ENCODE measurements around the gene TEKT2. TPM values are rescaled to one million over a fixed set of nuclear protein-coding genes. Genes with fewer than 3 reads are reported as not detected.

TEKT2 gene
- total and polyA plus RNA-seq, 2 of the 4 experiments (the other 2 are of a cell fraction), result 0.18 TPM; not detected in 1

DNA sequence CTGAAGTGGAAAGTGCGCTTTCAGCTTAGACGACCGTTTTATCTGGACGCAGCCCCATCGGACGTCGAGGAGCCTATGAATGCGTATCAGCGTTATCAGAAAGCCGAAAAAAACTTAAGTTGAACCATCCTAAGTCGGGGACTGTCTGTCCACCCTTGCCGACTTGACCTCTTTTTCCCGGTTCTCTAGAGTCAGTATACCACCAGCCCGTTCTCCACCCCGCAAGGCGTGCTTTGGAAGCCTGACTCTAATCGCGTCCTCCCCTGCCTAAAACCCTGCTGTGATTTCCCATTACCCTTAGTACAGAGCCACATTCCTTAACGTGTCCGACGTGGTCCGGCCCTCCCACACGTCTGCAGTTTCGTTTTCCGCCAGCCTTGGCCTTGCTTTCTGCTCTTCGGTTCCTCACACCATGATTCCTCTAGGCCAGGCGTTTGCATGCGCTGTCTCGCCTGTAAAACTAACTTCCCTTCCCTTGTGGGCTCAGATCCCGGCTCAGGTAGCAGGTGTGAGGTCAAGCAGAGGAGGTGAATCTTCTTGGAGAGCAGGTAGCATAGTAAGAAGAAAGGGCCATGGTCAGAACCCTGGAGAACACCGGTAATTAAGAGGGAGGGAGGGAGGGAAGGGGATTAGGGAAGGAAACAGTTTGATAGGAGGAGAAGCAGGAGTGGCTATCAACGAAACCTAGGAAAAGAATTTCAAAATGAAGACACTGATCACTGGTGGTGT, 5.7 kb downstream of the TEKT2 start (continued):
- no peak for TF ChIP-seq RFX5 (IDR thresholded peaks at IDR 0.05; ENCODE audit: low read depth, low read length)
- TF ChIP-seq NFE2L2 (IDR thresholded peaks at IDR 0.05; ENCODE audit: low read depth, low read length), result no peak
- TF ChIP-seq BHLHE40 (IDR thresholded peaks at IDR 0.05; ENCODE audit: low read depth, low read length), result no peak
- no peak for TF ChIP-seq MAFK (IDR thresholded peaks at IDR 0.05; ENCODE audit: low read depth, low read length)
- TF ChIP-seq, protein P1, sequence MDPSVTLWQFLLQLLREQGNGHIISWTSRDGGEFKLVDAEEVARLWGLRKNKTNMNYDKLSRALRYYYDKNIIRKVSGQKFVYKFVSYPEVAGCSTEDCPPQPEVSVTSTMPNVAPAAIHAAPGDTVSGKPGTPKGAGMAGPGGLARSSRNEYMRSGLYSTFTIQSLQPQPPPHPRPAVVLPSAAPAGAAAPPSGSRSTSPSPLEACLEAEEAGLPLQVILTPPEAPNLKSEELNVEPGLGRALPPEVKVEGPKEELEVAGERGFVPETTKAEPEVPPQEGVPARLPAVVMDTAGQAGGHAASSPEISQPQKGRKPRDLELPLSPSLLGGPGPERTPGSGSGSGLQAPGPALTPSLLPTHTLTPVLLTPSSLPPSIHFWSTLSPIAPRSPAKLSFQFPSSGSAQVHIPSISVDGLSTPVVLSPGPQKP (IDR thresholded peaks at IDR 0.05; ENCODE audit: borderline replicate concordance, low read depth, low read length), result no peak
- TF ChIP-seq CHD1 (IDR thresholded peaks at IDR 0.05; ENCODE audit: low read depth, low read length), result no peak

Data from IMR-90 (cell line).